ENCODE results near the gene KRTAP5-6. TPM values are rescaled to one million over a fixed set of nuclear protein-coding genes. Genes with fewer than 3 reads are reported as not detected.

The KRTAP5-6 gene
- total RNA-seq, 1 experiment from 2014 or later, result not detected

DNA sequence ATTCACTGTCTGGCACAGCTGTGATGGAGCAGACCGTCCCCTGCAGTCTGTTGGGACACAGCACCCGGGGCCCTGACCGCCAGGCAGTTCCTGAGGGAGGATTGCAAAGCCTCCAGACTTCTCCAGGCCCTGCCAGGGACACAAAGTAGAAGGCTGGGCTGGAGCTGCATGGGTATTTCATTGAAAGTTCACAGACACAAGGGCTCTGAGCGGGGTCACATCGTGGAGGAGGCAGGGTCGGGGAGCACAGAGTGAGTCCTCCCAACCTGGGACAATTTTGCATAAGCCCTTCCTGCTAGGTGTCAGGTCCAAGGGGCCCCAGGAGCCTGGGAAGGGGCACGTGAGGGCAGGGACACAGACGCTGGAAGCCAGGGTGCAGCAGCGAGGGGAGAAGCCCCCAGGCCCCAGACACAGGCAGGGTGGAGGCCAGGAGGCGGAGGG is 37.7 kb downstream of the KRTAP5-6 start:
- no peak for DNase-seq (ENCODE audit: low read depth in 1 of 2, low spot score in 2 of 2)

DNA sequence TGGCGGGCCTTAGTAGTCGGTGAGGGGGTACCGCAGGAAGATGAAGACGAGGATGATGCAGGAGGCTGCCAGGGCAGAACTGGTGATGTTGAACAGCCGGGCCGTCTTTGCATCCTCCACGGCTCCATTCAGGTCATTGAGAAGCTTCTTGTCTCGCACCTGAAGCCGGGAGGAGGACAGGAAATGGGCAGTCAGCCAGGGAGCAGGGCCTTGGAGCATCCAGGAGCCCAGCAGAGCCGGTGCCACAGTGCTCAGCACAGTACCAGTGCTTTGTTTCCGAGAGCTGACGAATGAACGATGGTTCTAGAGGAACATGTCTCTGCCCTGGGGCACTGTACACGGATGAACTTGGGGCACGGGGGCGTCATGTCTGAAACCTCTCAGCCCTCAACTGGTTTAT is 38.3 kb downstream of the KRTAP5-6 start:
- H3K4me3 ChIP-seq, result no peak overlapping the region
- DNase-seq (ENCODE audit: low read depth in 1 of 2, low spot score in 2 of 2), result no peak
- H3K36me3 ChIP-seq, result no peaks in the 10 kb centered on the region
- H3K27ac ChIP-seq, result no peak overlapping the region
- H3K27me3 ChIP-seq (replicated peaks), result no peaks in the 10 kb centered on the region
- no peaks in the 10 kb centered on the region for H3K4me1 ChIP-seq (replicated peaks)
- H3K9me3 ChIP-seq (replicated peaks), result peaks cover 10% of the 10 kb centered on the region

More for the DNA sequence above, 37.7 kb downstream of the KRTAP5-6 start:
- peaks cover 10% of the 10 kb centered on the region for H3K9me3 ChIP-seq (replicated peaks)
- H3K4me1 ChIP-seq (replicated peaks), result no peaks in the 10 kb centered on the region
- no peaks in the 10 kb centered on the region for H3K27me3 ChIP-seq (replicated peaks)
- no peak overlapping the region for H3K27ac ChIP-seq
- no peaks in the 10 kb centered on the region for H3K36me3 ChIP-seq
- H3K4me3 ChIP-seq, result no peak overlapping the region

GRCh38 chr11:1736447-1736992 is 39.5 kb downstream of the KRTAP5-6 start:
- H3K9me3 ChIP-seq (replicated peaks), result peaks cover 10% of the 10 kb centered on the region
- no peak overlapping the region for H3K27ac ChIP-seq
- no peak overlapping the region for H3K4me3 ChIP-seq
- no peaks in the 10 kb centered on the region for H3K27me3 ChIP-seq (replicated peaks)
- no peaks in the 10 kb centered on the region for H3K4me1 ChIP-seq (replicated peaks)
- H3K36me3 ChIP-seq, result no peaks in the 10 kb centered on the region
- no peak for DNase-seq (ENCODE audit: low read depth in 1 of 2, low spot score in 2 of 2)

DNA sequence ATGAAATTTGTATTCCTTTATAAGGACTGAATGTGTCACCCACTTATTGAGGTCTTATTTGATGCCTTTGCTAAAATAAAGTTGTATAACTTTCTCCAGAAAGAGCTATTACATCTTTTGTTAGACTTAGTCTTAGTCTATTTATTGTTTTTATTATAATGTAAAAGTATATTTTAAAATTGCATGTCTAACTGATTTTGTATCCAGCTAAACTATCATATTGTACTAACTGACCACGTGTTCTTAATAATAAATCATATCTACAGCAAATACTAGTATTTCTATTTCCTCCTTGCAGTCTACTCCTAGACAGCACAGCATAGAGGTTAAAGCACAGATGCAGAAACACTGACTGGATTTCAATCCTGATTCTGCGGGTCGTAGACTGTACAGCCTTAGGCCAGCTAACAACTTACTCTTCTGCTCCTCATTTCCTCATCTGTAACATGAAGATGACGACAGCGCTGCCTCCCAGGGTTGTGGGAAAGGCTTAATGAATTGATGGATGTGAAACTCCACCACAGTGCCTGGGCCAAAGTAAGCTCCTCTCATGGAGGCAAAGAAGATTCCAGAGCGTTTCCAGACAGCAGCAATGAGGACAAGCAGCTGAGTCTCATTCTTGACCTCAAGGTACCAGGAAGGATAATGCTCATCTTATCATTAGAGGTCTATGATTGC is 40.2 kb downstream of the KRTAP5-6 start:
- H3K27me3 ChIP-seq (replicated peaks), result 0 out of 2 replicates have a peak, but pooled peaks cover 3% of the 10 kb centered on the region
- no peaks in the 10 kb centered on the region for H3K36me3 ChIP-seq
- H3K9me3 ChIP-seq (replicated peaks), result peaks cover 10% of the 10 kb centered on the region
- no peak overlapping the region for H3K27ac ChIP-seq
- no peak overlapping the region for H3K4me3 ChIP-seq
- no peaks in the 10 kb centered on the region for H3K4me1 ChIP-seq (replicated peaks)
- DNase-seq (ENCODE audit: low read depth in 1 of 2, low spot score in 2 of 2), result no peak

GRCh38 chr11:1738380-1738779 is 41.4 kb downstream of the KRTAP5-6 start:
- no peak for DNase-seq (ENCODE audit: low read depth in 1 of 2, low spot score in 2 of 2)
- peaks cover 10% of the 10 kb centered on the region for H3K9me3 ChIP-seq (replicated peaks)
- H3K36me3 ChIP-seq, result no peaks in the 10 kb centered on the region
- 0 out of 2 replicates have a peak, but pooled peaks cover 3% of the 10 kb centered on the region for H3K27me3 ChIP-seq (replicated peaks)
- no peak overlapping the region for H3K27ac ChIP-seq
- H3K4me1 ChIP-seq (replicated peaks), result no peaks in the 10 kb centered on the region
- H3K4me3 ChIP-seq, result no peak overlapping the region

GRCh38 chr11:1739576-1739975 is 42.6 kb downstream of the KRTAP5-6 start:
- peaks cover 10% of the 10 kb centered on the region for H3K9me3 ChIP-seq (replicated peaks)
- no peak for DNase-seq (ENCODE audit: low read depth in 1 of 2, low spot score in 2 of 2)
- 0 out of 2 replicates have a peak, but pooled peaks cover 3% of the 10 kb centered on the region for H3K27me3 ChIP-seq (replicated peaks)
- no peaks in the 10 kb centered on the region for H3K4me1 ChIP-seq (replicated peaks)
- no peak overlapping the region for H3K27ac ChIP-seq
- no peaks in the 10 kb centered on the region for H3K36me3 ChIP-seq
- H3K4me3 ChIP-seq, result no peak overlapping the region

DNA sequence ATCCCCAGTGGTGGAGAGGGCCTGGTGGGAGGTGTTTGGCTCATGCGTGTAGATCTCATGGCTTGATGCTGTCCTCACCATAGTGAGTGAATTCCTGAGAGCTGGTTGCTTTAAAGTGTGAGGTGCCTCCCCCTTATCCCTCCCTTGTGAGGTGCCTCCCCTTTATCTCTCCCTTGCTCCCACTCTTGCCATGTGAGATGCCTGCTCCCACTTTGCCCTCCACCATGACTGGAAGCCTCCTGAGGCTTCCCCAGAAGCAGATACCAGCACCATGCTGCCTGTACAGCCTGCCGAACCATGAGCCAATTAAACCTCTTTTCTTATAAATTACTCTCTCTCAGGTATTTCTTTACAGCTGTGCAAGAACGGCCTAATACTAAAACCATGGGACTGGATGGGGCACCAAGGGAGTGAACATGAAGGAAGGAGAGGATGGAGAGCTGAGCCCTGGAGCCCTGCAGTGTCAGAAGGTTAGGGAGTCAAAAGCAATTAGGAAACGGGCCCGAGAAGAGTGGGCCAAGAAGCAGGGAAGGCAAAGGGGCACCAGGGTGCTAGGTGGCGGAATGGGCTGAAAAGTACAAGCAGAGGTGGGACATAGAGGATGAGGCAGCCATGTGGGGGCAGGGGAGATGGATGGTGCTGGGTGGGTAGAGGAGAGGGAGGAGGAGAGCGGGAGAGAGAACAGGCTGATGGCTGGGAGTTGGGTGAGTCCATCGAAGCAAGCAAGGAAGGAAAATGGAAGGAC is 44.0 kb downstream of the KRTAP5-6 start:
- 0 out of 2 replicates have a peak, but pooled peaks cover 3% of the 10 kb centered on the region for H3K27me3 ChIP-seq (replicated peaks)
- no peak overlapping the region for H3K4me3 ChIP-seq
- DNase-seq (ENCODE audit: low read depth in 1 of 2, low spot score in 2 of 2), result no peak
- H3K4me1 ChIP-seq (replicated peaks), result no peaks in the 10 kb centered on the region
- H3K9me3 ChIP-seq (replicated peaks), result peaks cover 8% of the 10 kb centered on the region
- no peak overlapping the region for H3K27ac ChIP-seq
- H3K36me3 ChIP-seq, result no peaks in the 10 kb centered on the region

GRCh38 chr11:1741741-1742140 is 44.7 kb downstream of the KRTAP5-6 start:
- DNase-seq (ENCODE audit: low read depth in 1 of 2, low spot score in 2 of 2), result no peak
- Histone ChIP-seq H3K27me3 (replicated peaks) (0 out of 2 replicates have a peak, but pooled peaks cover 3% of the 10 kb centered on the region), H3K4me3 (no peak overlapping the region), H3K4me1 (replicated peaks) (no peaks in the 10 kb centered on the region), H3K27ac (no peak overlapping the region), H3K36me3 (no peaks in the 10 kb centered on the region), H3K9me3 (replicated peaks) (peaks cover 4% of the 10 kb centered on the region)

GRCh38 chr11:1742371-1742770 is 45.4 kb downstream of the KRTAP5-6 start:
- H3K27ac ChIP-seq, result no peak overlapping the region
- H3K27me3 ChIP-seq (replicated peaks), result 0 out of 2 replicates have a peak, but pooled peaks cover 3% of the 10 kb centered on the region
- H3K4me3 ChIP-seq, result no peak overlapping the region
- H3K9me3 ChIP-seq (replicated peaks), result peaks cover 2% of the 10 kb centered on the region
- no peak for DNase-seq (ENCODE audit: low read depth in 1 of 2, low spot score in 2 of 2)
- H3K36me3 ChIP-seq, result no peaks in the 10 kb centered on the region
- no peaks in the 10 kb centered on the region for H3K4me1 ChIP-seq (replicated peaks)

DNA sequence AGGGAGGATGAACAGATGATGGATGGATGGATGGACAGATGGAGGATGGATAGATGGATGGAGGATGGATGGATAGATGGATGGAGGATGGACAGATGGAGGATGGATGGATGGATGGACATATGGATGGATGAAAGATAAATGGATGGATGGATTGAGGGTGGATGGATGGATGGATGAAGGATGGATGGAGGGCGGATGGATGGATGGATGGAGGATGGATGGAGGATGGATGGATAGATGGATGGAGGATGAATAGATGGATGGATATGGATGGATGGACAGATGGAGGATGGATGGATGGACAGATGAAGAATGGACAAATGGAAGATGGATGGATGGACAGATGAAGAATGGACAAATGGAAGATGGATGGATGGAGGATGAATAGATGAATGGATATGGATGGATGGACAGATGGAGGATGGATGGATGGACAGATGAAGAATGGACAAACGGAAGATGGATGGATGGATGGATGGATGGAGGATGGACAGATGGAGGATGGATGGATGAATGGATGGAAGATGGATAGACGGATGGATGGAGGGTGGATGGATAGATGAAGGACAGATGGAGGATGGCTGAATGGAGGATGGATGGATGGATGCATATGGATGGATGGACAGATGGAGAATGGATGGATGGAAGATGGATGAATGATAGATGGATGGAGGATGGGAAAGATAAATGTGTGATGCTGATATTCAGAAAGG is 46.0 kb downstream of the KRTAP5-6 start:
- Histone ChIP-seq H3K36me3 (no peaks in the 10 kb centered on the region), H3K27me3 (replicated peaks) (peaks cover 4% of the 10 kb centered on the region), H3K9me3 (replicated peaks) (no peaks in the 10 kb centered on the region; the same call in 1 of the 2 replicates), H3K4me3 (no peak overlapping the region), H3K4me1 (replicated peaks) (no peaks in the 10 kb centered on the region), H3K27ac (no peak overlapping the region)
- no peak for DNase-seq (ENCODE audit: low read depth in 1 of 2, low spot score in 2 of 2)

- peaks cover 6% of the 10 kb centered on the region for H3K4me1 ChIP-seq (replicated peaks)
- peaks cover 11% of the 10 kb centered on the region for H3K27me3 ChIP-seq (replicated peaks)
- H3K27ac ChIP-seq, result no peak overlapping the region
- DNase-seq (ENCODE audit: low read depth in 1 of 2, low spot score in 2 of 2), result no peak
- H3K9me3 ChIP-seq (replicated peaks), result no peaks in the 10 kb centered on the region; the same call in 1 of the 2 replicates
- H3K4me3 ChIP-seq, result no peak overlapping the region
- no peaks in the 10 kb centered on the region for H3K36me3 ChIP-seq
Measured at GRCh38 chr11:1743585-1744136, 46.7 kb downstream of the KRTAP5-6 start.

GRCh38 chr11:1744137-1744886 is 47.3 kb downstream of the KRTAP5-6 start:
- Histone ChIP-seq H3K4me3 (no peak overlapping the region), H3K4me1 (replicated peaks) (peaks cover 12% of the 10 kb centered on the region), H3K36me3 (no peaks in the 10 kb centered on the region), H3K27ac (no peak overlapping the region), H3K27me3 (replicated peaks) (peaks cover 17% of the 10 kb centered on the region), H3K9me3 (replicated peaks) (no peaks in the 10 kb centered on the region; the same call in 1 of the 2 replicates)
- DNase-seq (ENCODE audit: low read depth in 1 of 2, low spot score in 2 of 2), result no peak
